BLaER1 treated with 17β-estradiol and CSF1 and Interleukin-3, amounts not matched to agents 10 nM and 100 nM (cell line): ENCODE results near the gene TNIP3.

Source experiments
- H3K27ac ChIP-seq, 11 experiments: shearing (Covaris generic); formaldehyde crosslinking; 2 replicates each; pipeline ENCODE4 v1.8.1; 2022
- H3K27me3 ChIP-seq, 11 experiments: shearing (Covaris generic); formaldehyde crosslinking; 2 replicates each; pipeline ENCODE4 v1.8.1; 2022
- H3K36me3 ChIP-seq, 11 experiments: shearing (Covaris generic); formaldehyde crosslinking; 2 replicates each; pipeline ENCODE4 v1.8.1; 2022
- H3K4me1 ChIP-seq, 10 experiments: shearing (Covaris generic); formaldehyde crosslinking; 2 replicates each; pipeline ENCODE4 v1.8.1; 2022
- H3K4me2 ChIP-seq, 11 experiments: shearing (Covaris generic); formaldehyde crosslinking; 2 replicates each; pipeline ENCODE4 v1.8.1; 2022
- H3K4me3 ChIP-seq, 10 experiments: shearing (Covaris generic); formaldehyde crosslinking; 2 replicates each; pipeline ENCODE4 v1.8.1; 2022
- H3K9ac ChIP-seq, 11 experiments: shearing (Covaris generic); formaldehyde crosslinking; 2 replicates each; pipeline ENCODE4 v1.8.1; 2022
- H3K9me3 ChIP-seq, 11 experiments: shearing (Covaris generic); formaldehyde crosslinking; replicated peaks in 1 of 11; 2 replicates each; pipeline ENCODE4 v1.8.1; 2022
- H4K20me1 ChIP-seq, 11 experiments: shearing (Covaris generic); formaldehyde crosslinking; 2 replicates each; pipeline ENCODE4 v1.8.1; 2022
- Cebpa-rat ChIP-seq, 11 experiments: shearing (Covaris generic); IDR thresholded peaks; 2 replicates each; pipeline ENCODE4 v1.8.1; 2022

TNIP3 gene

DNA sequence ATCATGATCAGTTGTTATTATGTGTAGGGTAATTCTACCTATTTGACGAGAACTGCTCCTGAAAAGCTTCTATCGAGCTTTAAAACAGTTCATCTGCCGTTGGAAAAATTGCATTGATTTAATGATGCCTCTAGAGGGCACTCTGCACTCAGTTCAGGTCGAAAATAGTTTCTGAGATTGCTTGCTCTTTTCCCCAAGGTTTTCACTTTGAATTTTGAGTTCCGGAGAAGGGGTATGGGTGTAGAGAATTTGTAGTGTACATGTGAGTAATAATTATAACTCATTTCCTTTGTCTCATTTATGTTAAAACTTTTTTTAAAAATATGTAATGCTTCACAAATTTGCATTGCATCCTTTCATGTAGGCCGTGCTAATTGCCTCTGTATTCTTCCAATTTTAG is 28.4 kb upstream of the TNIP3 start:
- H3K4me2 ChIP-seq: no peak overlapping the region
- H3K4me1 ChIP-seq: peaks cover 5 to 18% (median 12%) of the 10 kb centered on the region in 10 experiments; a peak in 17 of 20 replicates
- H3K4me3 ChIP-seq: no peak overlapping the region
- H3K27ac ChIP-seq: no peak overlapping the region
- peaks cover 0 to 21% (median 0%) of the 10 kb centered on the region in 11 experiments; a peak in 3 of 22 replicates for H3K27me3 ChIP-seq
- no peaks in the 10 kb centered on the region for H3K9me3 ChIP-seq
- H4K20me1 ChIP-seq: no peaks in the 10 kb centered on the region
- TF ChIP-seq Cebpa-rat (IDR thresholded peaks at IDR 0.05): no peak
- H3K36me3 ChIP-seq: no peaks in the 10 kb centered on the region
- H3K9ac ChIP-seq: no peak overlapping the region

DNA sequence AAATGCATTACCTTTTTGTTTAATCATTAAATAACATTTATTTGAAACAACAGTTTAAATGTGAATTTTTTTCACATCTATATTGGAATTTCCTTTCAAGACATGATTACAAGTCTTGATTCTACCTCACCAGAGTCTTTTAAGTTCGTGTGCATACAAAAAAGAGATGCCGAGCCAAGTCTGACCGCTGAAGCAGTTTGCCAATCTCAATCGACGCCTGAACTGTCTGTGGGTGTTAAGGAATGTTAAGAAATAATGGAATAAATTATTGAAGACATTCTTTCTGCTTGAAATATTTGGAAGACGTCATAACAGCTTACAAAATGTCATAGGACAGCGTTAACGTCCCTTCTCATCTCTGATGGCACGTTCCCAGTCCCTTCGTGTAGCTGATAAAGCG is 27.9 kb upstream of the TNIP3 start:
- no peaks in the 10 kb centered on the region for H3K36me3 ChIP-seq
- no peaks in the 10 kb centered on the region for H3K9me3 ChIP-seq
- TF ChIP-seq Cebpa-rat (IDR thresholded peaks at IDR 0.05): no peak
- H4K20me1 ChIP-seq: no peaks in the 10 kb centered on the region
- H3K4me1 ChIP-seq: peaks cover 5 to 18% (median 12%) of the 10 kb centered on the region in 10 experiments; a peak in 17 of 20 replicates
- H3K4me2 ChIP-seq: no peak overlapping the region
- H3K27me3 ChIP-seq: peaks cover 0 to 25% (median 0%) of the 10 kb centered on the region in 11 experiments; a peak in 3 of 22 replicates
- H3K4me3 ChIP-seq: no peak overlapping the region
- no peak overlapping the region for H3K9ac ChIP-seq
- H3K27ac ChIP-seq: no peak overlapping the region

DNA sequence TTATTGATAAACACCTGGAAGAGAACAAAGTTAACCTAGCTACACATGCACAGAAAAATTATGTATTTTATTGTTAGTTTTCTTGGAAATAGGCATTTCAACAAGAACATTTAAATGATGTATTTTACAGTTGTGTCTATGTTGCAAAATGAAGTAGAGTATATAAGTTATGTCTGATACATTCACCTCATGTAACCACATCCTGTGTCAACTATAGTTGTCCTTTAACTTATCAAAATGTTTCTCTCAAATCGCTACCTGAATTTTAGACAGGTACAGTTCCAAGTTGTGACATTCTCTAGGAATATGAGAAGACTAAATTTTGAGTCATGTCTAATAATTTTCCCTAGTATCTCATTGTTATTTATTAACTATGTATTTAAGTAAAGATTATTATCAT is 27.2 kb upstream of the TNIP3 start:
- H3K9ac ChIP-seq: no peak overlapping the region
- peaks cover 0 to 25% (median 0%) of the 10 kb centered on the region in 11 experiments; a peak in 3 of 22 replicates for H3K27me3 ChIP-seq
- H3K9me3 ChIP-seq: no peaks in the 10 kb centered on the region
- no peak overlapping the region for H3K4me3 ChIP-seq
- no peak for TF ChIP-seq Cebpa-rat (IDR thresholded peaks at IDR 0.05)
- H3K4me2 ChIP-seq: no peak overlapping the region
- no peak overlapping the region for H3K27ac ChIP-seq
- peaks cover 7 to 21% (median 14%) of the 10 kb centered on the region in 10 experiments; a peak in 19 of 20 replicates for H3K4me1 ChIP-seq
- no peaks in the 10 kb centered on the region for H4K20me1 ChIP-seq
- no peaks in the 10 kb centered on the region for H3K36me3 ChIP-seq

DNA sequence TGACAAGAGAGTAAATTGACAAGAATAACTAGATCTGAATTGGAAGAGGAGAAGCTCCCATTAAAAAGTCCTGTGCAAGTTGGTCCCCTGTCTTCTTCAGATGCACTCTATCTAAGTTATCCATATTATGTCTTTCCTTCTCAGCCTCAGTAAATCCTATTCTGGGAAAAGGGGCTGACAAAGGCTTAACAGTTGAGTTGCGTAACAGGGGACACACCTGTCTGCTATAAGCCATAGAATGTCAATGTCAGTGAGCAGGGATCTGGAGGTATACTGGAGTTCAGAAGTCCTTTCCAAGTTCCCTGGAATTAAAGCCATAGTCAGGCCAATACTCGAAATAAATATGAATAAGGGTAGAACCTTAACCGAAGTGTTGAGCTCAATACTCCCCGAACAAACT is 26.3 kb upstream of the TNIP3 start:
- peak in 1 of 11 experiments; percentile 23; a peak in 2 of 22 replicates for TF ChIP-seq Cebpa-rat (IDR thresholded peaks at IDR 0.05)
- peaks cover 17 to 31% (median 23%) of the 10 kb centered on the region in 10 experiments for H3K4me1 ChIP-seq
- H3K27ac ChIP-seq: no peak overlapping the region
- H3K36me3 ChIP-seq: no peaks in the 10 kb centered on the region
- H3K9me3 ChIP-seq: no peaks in the 10 kb centered on the region
- peak overlapping the region in 7 of 11 experiments; percentile 17 to 58 (median 46); a peak in 13 of 22 replicates for H3K4me2 ChIP-seq
- no peak overlapping the region for H3K4me3 ChIP-seq
- H4K20me1 ChIP-seq: no peaks in the 10 kb centered on the region
- no peak overlapping the region for H3K9ac ChIP-seq
- peaks cover 0 to 25% (median 0%) of the 10 kb centered on the region in 11 experiments; a peak in 3 of 22 replicates for H3K27me3 ChIP-seq

DNA sequence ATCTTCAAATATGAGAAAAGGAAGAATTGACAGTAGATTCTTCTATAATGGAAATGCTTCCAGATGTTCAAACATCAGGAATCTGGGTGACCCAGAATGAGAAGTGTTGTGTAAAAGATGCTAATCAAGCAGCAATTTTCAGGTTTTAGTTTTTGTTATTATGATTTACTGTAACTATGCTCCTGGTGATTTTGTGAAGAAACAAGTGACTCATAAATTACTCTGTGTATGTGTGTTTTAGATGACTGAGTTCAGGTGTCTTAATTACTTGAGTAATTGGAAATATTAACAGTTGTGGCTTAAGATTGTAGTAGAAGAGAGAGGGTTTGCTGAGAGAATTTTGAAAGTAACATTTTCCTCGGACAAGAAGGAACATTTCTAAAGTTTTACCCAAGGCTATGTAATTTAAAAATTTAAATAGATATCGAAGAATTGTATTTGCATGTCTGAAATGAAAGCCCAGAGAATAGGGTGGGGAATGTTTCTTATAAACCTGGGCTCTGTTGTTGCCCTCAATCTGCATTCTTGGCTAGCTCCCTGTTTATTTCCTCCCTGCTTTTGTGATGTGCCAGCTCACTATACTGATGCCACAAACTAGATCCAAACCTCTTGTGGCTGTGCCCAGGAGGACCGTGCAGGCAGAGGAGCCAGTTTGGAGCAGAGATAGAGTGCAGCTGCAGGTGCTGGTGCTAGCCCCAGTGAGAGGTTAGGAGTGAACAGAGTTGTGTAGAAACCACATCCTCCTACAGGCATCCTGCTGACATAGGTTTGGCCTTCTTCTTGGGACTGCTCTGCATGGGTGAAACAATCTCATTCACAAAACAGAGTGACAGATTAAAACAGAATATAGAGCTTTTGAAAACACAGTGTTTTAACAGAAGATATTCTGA is 25.4 kb upstream of the TNIP3 start:
- no peaks in the 10 kb centered on the region for H3K36me3 ChIP-seq
- H3K9ac ChIP-seq: no peak overlapping the region
- peaks cover 0 to 31% (median 0%) of the 10 kb centered on the region in 11 experiments; a peak in 3 of 22 replicates for H3K27me3 ChIP-seq
- H3K4me2 ChIP-seq: peak overlapping the region in 9 of 11 experiments; percentile 17 to 58 (median 44); a peak in 16 of 22 replicates
- no peak overlapping the region for H3K4me3 ChIP-seq
- no peak for TF ChIP-seq Cebpa-rat (IDR thresholded peaks at IDR 0.05)
- no peak overlapping the region for H3K27ac ChIP-seq
- H3K4me1 ChIP-seq: peaks cover 21 to 39% (median 30%) of the 10 kb centered on the region in 10 experiments
- H3K9me3 ChIP-seq: no peaks in the 10 kb centered on the region
- H4K20me1 ChIP-seq: no peaks in the 10 kb centered on the region

DNA sequence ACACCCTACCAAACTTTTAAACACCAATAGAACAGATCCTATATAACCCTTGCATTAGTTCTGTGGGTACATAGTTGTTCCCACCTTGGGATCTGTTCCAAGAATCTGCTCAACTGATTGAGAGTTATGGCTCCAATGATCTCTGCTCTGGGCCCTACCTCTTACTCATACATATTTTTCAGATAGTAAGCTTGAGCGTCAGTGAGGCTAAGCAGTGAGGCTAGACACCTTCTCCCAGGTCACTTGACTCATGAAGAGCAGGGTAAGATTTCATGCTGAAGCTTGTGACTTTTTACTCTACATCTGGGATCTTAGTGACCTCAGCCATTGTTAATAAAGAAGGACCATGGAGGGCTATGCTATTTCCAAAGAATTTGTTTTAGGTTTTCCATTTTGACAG is 23.1 kb upstream of the TNIP3 start:
- H3K36me3 ChIP-seq: no peaks in the 10 kb centered on the region
- no peak overlapping the region for H3K4me2 ChIP-seq
- H4K20me1 ChIP-seq: no peaks in the 10 kb centered on the region
- H3K27me3 ChIP-seq: peaks cover 0 to 31% (median 0%) of the 10 kb centered on the region in 11 experiments; a peak in 3 of 22 replicates
- TF ChIP-seq Cebpa-rat (IDR thresholded peaks at IDR 0.05): no peak
- peaks cover 30 to 57% (median 42%) of the 10 kb centered on the region in 10 experiments for H3K4me1 ChIP-seq
- no peak overlapping the region for H3K27ac ChIP-seq
- H3K9ac ChIP-seq: no peak overlapping the region
- H3K9me3 ChIP-seq: peaks cover 0 to 16% (median 13%) of the 10 kb centered on the region in 11 experiments; a peak in 13 of 22 replicates
- H3K4me3 ChIP-seq: no peak overlapping the region

DNA sequence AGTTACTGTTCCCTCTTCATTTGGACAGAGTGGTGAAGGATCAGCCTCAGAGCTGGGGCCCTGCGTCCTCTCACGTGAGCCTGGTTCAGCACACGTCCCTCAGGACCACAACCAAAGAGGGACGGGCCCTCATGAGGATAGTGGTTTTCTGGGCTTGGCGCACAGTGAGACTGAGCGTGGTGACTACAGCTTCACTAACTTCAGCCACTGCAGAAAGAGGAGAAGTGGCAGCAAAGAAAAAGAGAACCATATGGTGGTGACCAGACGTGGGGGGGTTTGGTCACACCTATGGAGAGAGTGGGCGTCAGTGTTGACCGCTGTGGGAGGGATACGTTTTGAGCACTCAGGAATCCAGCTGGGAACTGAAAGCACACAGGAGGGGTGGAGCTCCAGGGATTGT is 21.8 kb upstream of the TNIP3 start:
- TF ChIP-seq Cebpa-rat (IDR thresholded peaks at IDR 0.05): no peak
- peaks cover 33 to 60% (median 46%) of the 10 kb centered on the region in 10 experiments for H3K4me1 ChIP-seq
- H3K9ac ChIP-seq: no peak overlapping the region
- H3K4me3 ChIP-seq: no peak overlapping the region
- peaks cover 0 to 37% (median 0%) of the 10 kb centered on the region in 11 experiments; a peak in 4 of 22 replicates for H3K27me3 ChIP-seq
- H3K9me3 ChIP-seq: peaks cover 0 to 16% (median 13%) of the 10 kb centered on the region in 11 experiments; a peak in 13 of 22 replicates
- H3K4me2 ChIP-seq: peak overlapping the region; percentile 51 to 81 (median 69)
- H3K36me3 ChIP-seq: no peaks in the 10 kb centered on the region
- H4K20me1 ChIP-seq: no peaks in the 10 kb centered on the region
- peak overlapping the region in 1 of 11 experiments; percentile 16; a peak in 1 of 22 replicates for H3K27ac ChIP-seq

DNA sequence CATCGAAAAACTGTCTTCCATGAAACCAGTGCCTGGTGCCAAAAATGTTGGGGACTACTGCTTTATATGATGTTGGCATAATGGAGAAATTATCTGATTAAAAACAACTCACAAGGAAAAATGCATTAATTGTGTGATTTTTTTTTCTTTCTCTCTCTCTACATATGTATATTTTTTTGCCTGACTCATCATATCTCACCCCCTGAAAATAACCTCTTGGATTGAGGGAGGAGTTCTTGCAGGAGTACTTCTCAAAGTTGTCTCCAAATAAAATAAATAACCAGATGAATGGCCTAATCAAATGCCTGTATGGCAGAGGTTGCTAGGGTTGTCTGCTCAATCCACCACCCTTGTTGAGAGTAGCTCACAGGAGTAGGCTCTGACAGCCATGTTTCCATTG is 19.9 kb upstream of the TNIP3 start:
- Histone ChIP-seq H3K4me1 (peaks cover 23 to 42% (median 35%) of the 10 kb centered on the region in 10 experiments), H3K27me3 (peaks cover 0 to 35% (median 0%) of the 10 kb centered on the region in 11 experiments; a peak in 4 of 22 replicates), H3K36me3 (no peaks in the 10 kb centered on the region), H3K27ac (no peak overlapping the region), H3K9ac (no peak overlapping the region), H3K4me2 (no peak overlapping the region), H3K4me3 (no peak overlapping the region), H3K9me3 (peaks cover 0 to 21% (median 13%) of the 10 kb centered on the region in 11 experiments; a peak in 13 of 22 replicates), H4K20me1 (no peaks in the 10 kb centered on the region)
- no peak for TF ChIP-seq Cebpa-rat (IDR thresholded peaks at IDR 0.05)

DNA sequence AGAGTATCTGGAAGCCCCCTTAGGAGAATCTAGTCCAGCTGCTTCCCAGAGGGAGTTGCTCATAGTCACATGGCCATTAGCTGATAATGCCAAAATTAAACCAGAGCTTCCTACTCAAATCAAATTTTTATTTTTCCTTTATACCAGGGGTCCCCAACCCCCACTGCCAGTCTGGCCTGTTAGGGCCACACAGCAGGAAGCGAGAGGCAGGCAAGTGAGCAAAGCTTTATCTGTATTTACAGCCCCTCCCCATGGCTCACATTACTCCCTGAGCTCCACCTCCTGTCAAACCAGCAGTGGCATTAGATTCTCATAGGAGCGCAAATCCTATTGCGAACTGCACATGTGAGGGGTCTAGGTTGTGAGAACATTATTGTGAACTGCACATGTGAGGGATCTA is 19.2 kb upstream of the TNIP3 start:
- Histone ChIP-seq H3K4me3 (no peak overlapping the region), H3K36me3 (no peaks in the 10 kb centered on the region), H3K4me2 (peak overlapping the region in 8 of 11 experiments; percentile 1 to 87 (median 32); a peak in 12 of 22 replicates), H3K9ac (no peak overlapping the region), H3K27ac (no peak overlapping the region), H4K20me1 (no peaks in the 10 kb centered on the region), H3K4me1 (peaks cover 23 to 42% (median 35%) of the 10 kb centered on the region in 10 experiments), H3K27me3 (peaks cover 0 to 37% (median 0%) of the 10 kb centered on the region in 11 experiments; a peak in 4 of 22 replicates), H3K9me3 (peaks cover 0 to 21% (median 13%) of the 10 kb centered on the region in 11 experiments; a peak in 13 of 22 replicates)
- no peak for TF ChIP-seq Cebpa-rat (IDR thresholded peaks at IDR 0.05)
